Type B pancreatic cell (in vitro differentiated cells): ENCODE measurements around the gene ABLIM2. TPM values are rescaled to one million over a fixed set of nuclear protein-coding genes. Genes with fewer than 3 reads are reported as not detected.

Source experiments
- DNase-seq: peaks from one replicate; pipeline ENCODE4 v3.0.0; 2021; ENCODE audit warnings: mixed read lengths; ENCODE audit not compliant: unreplicated experiment; ENCODE audit errors: extremely low spot score
- H3K27ac Mint-ChIP-seq: 2 replicates; pipeline ENCODE4 v1.8.0; 2021; ENCODE audit warnings: mild to moderate bottlenecking, mixed read lengths
- H3K27me3 Mint-ChIP-seq: 2 replicates; pipeline ENCODE4 v1.8.0; 2021; ENCODE audit warnings: mixed read lengths
- H3K36me3 Mint-ChIP-seq: 2 replicates; pipeline ENCODE4 v1.8.0; 2021; ENCODE audit warnings: mixed read lengths
- H3K4me1 Mint-ChIP-seq: one replicate; pipeline ENCODE4 v1.8.0; 2021; ENCODE audit warnings: mixed read lengths; ENCODE audit not compliant: unreplicated experiment
- H3K4me3 Mint-ChIP-seq: 2 replicates; pipeline ENCODE4 v1.8.0; 2021; ENCODE audit warnings: mild to moderate bottlenecking, mixed read lengths
- H3K9me3 Mint-ChIP-seq: 2 replicates; pipeline ENCODE4 v1.8.0; 2021; ENCODE audit warnings: mixed read lengths
- CTCF ChIP-seq: fragments of 200-600 bp; sonication (generic); conservative IDR thresholded peaks from 2 replicates; pipeline ENCODE4 v1.5.0; 2021; ENCODE audit warnings: antibody characterized with exemption, mild to moderate bottlenecking
- long read RNA-seq: library from polyadenylated mRNA; unstranded; transcript quantifications from one replicate; pipeline ENCODE4 v2.0.0, GENCODE V29; 2020
- total RNA-seq: library from RNA; stranded (reverse); gene quantifications from 2 replicates; pipeline ENCODE4 v1.2.1, GENCODE V29; 2021; ENCODE audit warnings: low replicate concordance

ABLIM2 gene
- 2.6 and 3.4 TPM in 2 replicates for total RNA-seq
- long read RNA-seq, partial matches to known transcripts: 1 of 4 reads
- long read RNA-seq, other reads (novel, unspliced or antisense): 1 of 4 reads

- Mint-ChIP-seq H3K4me3 (peak within 1 kb of the TSS; percentile 97), H3K27ac (peak within 1 kb of the TSS; percentile 92), H3K36me3 (no peaks in the 10 kb centered on the region), H3K27me3 (peaks cover 50% of the 10 kb centered on the region), H3K9me3 (no peaks in the 10 kb centered on the region), H3K4me1 (peaks cover 15% of the 10 kb centered on the region)
- DNase-seq: peak; percentile 100
- no peak for TF ChIP-seq CTCF
These were observed at the start of gene ABLIM2 for GRCh38 chr4:8158710-8159536. Gene ABLIM2, minus strand, starts transcription at chr4:8158813. Its CDS starts 124 bp downstream, at chr4:8158689.

GRCh38 chr4:8207314-8207713 is 48.7 kb upstream of the ABLIM2 start:
- H3K4me3 Mint-ChIP-seq: no peak overlapping the region
- peaks cover 3% of the 10 kb centered on the region for H3K27me3 Mint-ChIP-seq
- H3K9me3 Mint-ChIP-seq: no peaks in the 10 kb centered on the region
- no peaks in the 10 kb centered on the region for H3K36me3 Mint-ChIP-seq
- DNase-seq: no peak
- H3K27ac Mint-ChIP-seq: peak overlapping the region; percentile 64
- TF ChIP-seq CTCF: no peak
- H3K4me1 Mint-ChIP-seq: peaks cover 24% of the 10 kb centered on the region

- Mint-ChIP-seq H3K27ac (peak overlapping the region; percentile 72), H3K27me3 (peaks cover 3% of the 10 kb centered on the region), H3K4me3 (peak overlapping the region; percentile 57), H3K9me3 (no peaks in the 10 kb centered on the region), H3K4me1 (peaks cover 30% of the 10 kb centered on the region), H3K36me3 (no peaks in the 10 kb centered on the region)
- no peak for DNase-seq
- TF ChIP-seq CTCF: no peak
These were observed 47.4 kb upstream of the ABLIM2 start for GRCh38 chr4:8205749-8206611.

GRCh38 chr4:8205241-8205707 is 46.7 kb upstream of the ABLIM2 start:
- TF ChIP-seq CTCF: no peak
- Mint-ChIP-seq H3K27ac (no peak overlapping the region), H3K27me3 (peaks cover 3% of the 10 kb centered on the region), H3K9me3 (no peaks in the 10 kb centered on the region), H3K4me3 (no peak overlapping the region), H3K4me1 (peaks cover 37% of the 10 kb centered on the region), H3K36me3 (no peaks in the 10 kb centered on the region)
- no peak for DNase-seq

- TF ChIP-seq CTCF: no peak
- peaks cover 3% of the 10 kb centered on the region for H3K27me3 Mint-ChIP-seq
- H3K4me1 Mint-ChIP-seq: peaks cover 38% of the 10 kb centered on the region
- no peak overlapping the region for H3K4me3 Mint-ChIP-seq
- no peaks in the 10 kb centered on the region for H3K36me3 Mint-ChIP-seq
- H3K27ac Mint-ChIP-seq: no peak overlapping the region
- no peaks in the 10 kb centered on the region for H3K9me3 Mint-ChIP-seq
- DNase-seq: no peak
These were observed 46.1 kb upstream of the ABLIM2 start for GRCh38 chr4:8204576-8205227.
